ENCODE data around the gene CDYL. TPM values are rescaled to one million over a fixed set of nuclear protein-coding genes. Genes with fewer than 3 reads are reported as not detected.

CDYL gene
- 28.6 and 31.2 TPM in 2 replicates for total RNA-seq (2012; rRNA removed)

GRCh38 chr6:4776131-4776492 lies at the start of gene CDYL:
Gene CDYL, plus strand, starts transcription at chr6:4776404. Its CDS starts 380 bp downstream, at chr6:4776784.
- Histone ChIP-seq H3K4me2 (ENCODE audit: low read length) (peak within 1 kb of the TSS; percentile 81), H3K36me3 (ENCODE audit: insufficient read depth, low read length) (no peaks in the 10 kb centered on the region), H3K27me3 (ENCODE audit: control insufficient read depth, insufficient read depth, low read length) (peaks cover 21% of the 10 kb centered on the region), H3K4me1 (ENCODE audit: control insufficient read depth, insufficient read depth, low read length) (peaks cover 9% of the 10 kb centered on the region), H3K9me3 (replicated peaks; ENCODE audit: low read length) (no peaks in the 10 kb centered on the region), H3K9ac (ENCODE audit: low read depth, low read length) (peak within 1 kb of the TSS; percentile 73), H3K4me3 (ENCODE audit: low read length) (peak within 1 kb of the TSS; percentile 71)

- H3K4me3 ChIP-seq (ENCODE audit: low read length), result no peak overlapping the region
- no peaks in the 10 kb centered on the region for H3K4me1 ChIP-seq (ENCODE audit: control insufficient read depth, insufficient read depth, low read length)
- H3K9ac ChIP-seq (ENCODE audit: low read depth, low read length), result no peak overlapping the region
- H3K4me2 ChIP-seq (ENCODE audit: low read length), result no peak overlapping the region
- no peaks in the 10 kb centered on the region for H3K9me3 ChIP-seq (replicated peaks; ENCODE audit: low read length)
- peaks cover 14% of the 10 kb centered on the region for H3K27me3 ChIP-seq (ENCODE audit: control insufficient read depth, insufficient read depth, low read length)
- H3K36me3 ChIP-seq (ENCODE audit: insufficient read depth, low read length), result no peaks in the 10 kb centered on the region
These were observed 49.6 kb upstream of the CDYL start for GRCh38 chr6:4726645-4727044.

GRCh38 chr6:4727217-4727616 lies 49.0 kb upstream of the CDYL start:
- Histone ChIP-seq H3K36me3 (ENCODE audit: insufficient read depth, low read length) (no peaks in the 10 kb centered on the region), H3K4me3 (ENCODE audit: low read length) (no peak overlapping the region), H3K4me2 (ENCODE audit: low read length) (no peak overlapping the region), H3K4me1 (ENCODE audit: control insufficient read depth, insufficient read depth, low read length) (no peaks in the 10 kb centered on the region), H3K9ac (ENCODE audit: low read depth, low read length) (no peak overlapping the region), H3K9me3 (replicated peaks; ENCODE audit: low read length) (no peaks in the 10 kb centered on the region), H3K27me3 (ENCODE audit: control insufficient read depth, insufficient read depth, low read length) (peaks cover 14% of the 10 kb centered on the region)

GRCh38 chr6:4727671-4728435 lies 48.4 kb upstream of the CDYL start:
- peaks cover 14% of the 10 kb centered on the region for H3K27me3 ChIP-seq (ENCODE audit: control insufficient read depth, insufficient read depth, low read length)
- no peak overlapping the region for H3K4me3 ChIP-seq (ENCODE audit: low read length)
- H3K4me1 ChIP-seq (ENCODE audit: control insufficient read depth, insufficient read depth, low read length), result peaks cover 6% of the 10 kb centered on the region
- H3K4me2 ChIP-seq (ENCODE audit: low read length), result no peak overlapping the region
- H3K9me3 ChIP-seq (replicated peaks; ENCODE audit: low read length), result no peaks in the 10 kb centered on the region
- no peaks in the 10 kb centered on the region for H3K36me3 ChIP-seq (ENCODE audit: insufficient read depth, low read length)
- H3K9ac ChIP-seq (ENCODE audit: low read depth, low read length), result no peak overlapping the region

- Histone ChIP-seq H3K4me1 (ENCODE audit: control insufficient read depth, insufficient read depth, low read length) (peaks cover 10% of the 10 kb centered on the region), H3K4me3 (ENCODE audit: low read length) (no peak overlapping the region), H3K9ac (ENCODE audit: low read depth, low read length) (no peak overlapping the region), H3K4me2 (ENCODE audit: low read length) (no peak overlapping the region), H3K36me3 (ENCODE audit: insufficient read depth, low read length) (no peaks in the 10 kb centered on the region), H3K27me3 (ENCODE audit: control insufficient read depth, insufficient read depth, low read length) (peaks cover 14% of the 10 kb centered on the region), H3K9me3 (replicated peaks; ENCODE audit: low read length) (no peaks in the 10 kb centered on the region)
These were observed 47.8 kb upstream of the CDYL start for GRCh38 chr6:4728436-4728769.

GRCh38 chr6:4728926-4729325 lies 47.3 kb upstream of the CDYL start:
- Histone ChIP-seq H3K4me1 (ENCODE audit: control insufficient read depth, insufficient read depth, low read length) (peaks cover 15% of the 10 kb centered on the region), H3K9ac (ENCODE audit: low read depth, low read length) (no peak overlapping the region), H3K36me3 (ENCODE audit: insufficient read depth, low read length) (no peaks in the 10 kb centered on the region), H3K9me3 (replicated peaks; ENCODE audit: low read length) (no peaks in the 10 kb centered on the region), H3K4me3 (ENCODE audit: low read length) (no peak overlapping the region), H3K4me2 (ENCODE audit: low read length) (no peak overlapping the region), H3K27me3 (ENCODE audit: control insufficient read depth, insufficient read depth, low read length) (peaks cover 14% of the 10 kb centered on the region)

- H3K9me3 ChIP-seq (replicated peaks; ENCODE audit: low read length), result no peaks in the 10 kb centered on the region
- H3K4me3 ChIP-seq (ENCODE audit: low read length), result no peak overlapping the region
- H3K4me2 ChIP-seq (ENCODE audit: low read length), result no peak overlapping the region
- H3K4me1 ChIP-seq (ENCODE audit: control insufficient read depth, insufficient read depth, low read length), result peaks cover 24% of the 10 kb centered on the region
- no peaks in the 10 kb centered on the region for H3K36me3 ChIP-seq (ENCODE audit: insufficient read depth, low read length)
- no peak overlapping the region for H3K9ac ChIP-seq (ENCODE audit: low read depth, low read length)
- H3K27me3 ChIP-seq (ENCODE audit: control insufficient read depth, insufficient read depth, low read length), result peaks cover 13% of the 10 kb centered on the region
These were observed 44.2 kb upstream of the CDYL start for GRCh38 chr6:4731996-4732395.

- Histone ChIP-seq H3K27me3 (ENCODE audit: control insufficient read depth, insufficient read depth, low read length) (peaks cover 10% of the 10 kb centered on the region), H3K4me2 (ENCODE audit: low read length) (peak overlapping the region; percentile 73), H3K9ac (ENCODE audit: low read depth, low read length) (peak overlapping the region; percentile 9), H3K4me3 (ENCODE audit: low read length) (peak overlapping the region; percentile 37), H3K4me1 (ENCODE audit: control insufficient read depth, insufficient read depth, low read length) (peaks cover 24% of the 10 kb centered on the region), H3K9me3 (replicated peaks; ENCODE audit: low read length) (no peaks in the 10 kb centered on the region), H3K36me3 (ENCODE audit: insufficient read depth, low read length) (no peaks in the 10 kb centered on the region)
These were observed 43.4 kb upstream of the CDYL start for GRCh38 chr6:4732691-4733315.

GRCh38 chr6:4736371-4736873 lies 39.8 kb upstream of the CDYL start:
- Histone ChIP-seq H3K4me3 (ENCODE audit: low read length) (no peak overlapping the region), H3K4me2 (ENCODE audit: low read length) (no peak overlapping the region), H3K36me3 (ENCODE audit: insufficient read depth, low read length) (no peaks in the 10 kb centered on the region), H3K4me1 (ENCODE audit: control insufficient read depth, insufficient read depth, low read length) (peaks cover 24% of the 10 kb centered on the region), H3K9ac (ENCODE audit: low read depth, low read length) (no peak overlapping the region), H3K27me3 (ENCODE audit: control insufficient read depth, insufficient read depth, low read length) (no peaks in the 10 kb centered on the region), H3K9me3 (replicated peaks; ENCODE audit: low read length) (no peaks in the 10 kb centered on the region)

- Histone ChIP-seq H3K4me2 (ENCODE audit: low read length) (no peak overlapping the region), H3K9me3 (replicated peaks; ENCODE audit: low read length) (no peaks in the 10 kb centered on the region), H3K27me3 (ENCODE audit: control insufficient read depth, insufficient read depth, low read length) (peaks cover 5% of the 10 kb centered on the region), H3K36me3 (ENCODE audit: insufficient read depth, low read length) (no peaks in the 10 kb centered on the region), H3K4me3 (ENCODE audit: low read length) (no peak overlapping the region), H3K9ac (ENCODE audit: low read depth, low read length) (no peak overlapping the region), H3K4me1 (ENCODE audit: control insufficient read depth, insufficient read depth, low read length) (no peaks in the 10 kb centered on the region)
These were observed 36.2 kb upstream of the CDYL start for GRCh38 chr6:4740032-4740431.

GRCh38 chr6:4743062-4743461 lies 33.1 kb upstream of the CDYL start:
- Histone ChIP-seq H3K36me3 (ENCODE audit: insufficient read depth, low read length) (no peaks in the 10 kb centered on the region), H3K9ac (ENCODE audit: low read depth, low read length) (no peak overlapping the region), H3K4me1 (ENCODE audit: control insufficient read depth, insufficient read depth, low read length) (no peaks in the 10 kb centered on the region), H3K4me2 (ENCODE audit: low read length) (no peak overlapping the region), H3K9me3 (replicated peaks; ENCODE audit: low read length) (no peaks in the 10 kb centered on the region), H3K4me3 (ENCODE audit: low read length) (no peak overlapping the region), H3K27me3 (ENCODE audit: control insufficient read depth, insufficient read depth, low read length) (peaks cover 5% of the 10 kb centered on the region)

GRCh38 chr6:4743926-4744325 lies 32.3 kb upstream of the CDYL start:
- Histone ChIP-seq H3K36me3 (ENCODE audit: insufficient read depth, low read length) (no peaks in the 10 kb centered on the region), H3K4me3 (ENCODE audit: low read length) (no peak overlapping the region), H3K4me2 (ENCODE audit: low read length) (no peak overlapping the region), H3K9ac (ENCODE audit: low read depth, low read length) (no peak overlapping the region), H3K27me3 (ENCODE audit: control insufficient read depth, insufficient read depth, low read length) (peaks cover 5% of the 10 kb centered on the region), H3K9me3 (replicated peaks; ENCODE audit: low read length) (no peaks in the 10 kb centered on the region), H3K4me1 (ENCODE audit: control insufficient read depth, insufficient read depth, low read length) (no peaks in the 10 kb centered on the region)
